Mesodermal cell (in vitro differentiated cells): ENCODE results near the gene WNT3.
"Not testable (repeated sequence)": the region's sequence is repeated elsewhere in the genome, so short reads cannot be mapped to it uniquely, and the experiment has no call there.

Experiments used
- H3K27ac ChIP-seq: 2 replicates; pipeline ENCODE4 v1.7.0; 2013; ENCODE audit warnings: mild to moderate bottlenecking, low read depth, low read length, moderate library complexity; ENCODE audit not compliant: severe bottlenecking
- H3K36me3 ChIP-seq: 2 replicates; pipeline ENCODE4 v1.7.1; 2013; ENCODE audit warnings: mild to moderate bottlenecking, low read length, moderate library complexity; ENCODE audit not compliant: control insufficient read depth, insufficient read depth
- H3K4me1 ChIP-seq: one replicate; pipeline ENCODE4 v1.7.1; 2013; ENCODE audit warnings: mild to moderate bottlenecking, low read length; ENCODE audit not compliant: insufficient read depth, control insufficient read depth, poor library complexity, severe bottlenecking
- H3K4me3 ChIP-seq: 2 replicates; pipeline ENCODE4 v1.7.0; 2013; ENCODE audit warnings: low read length, control low read depth, mild to moderate bottlenecking; ENCODE audit not compliant: insufficient read depth, poor library complexity, severe bottlenecking; ENCODE audit errors: extremely low read depth
- H3K9me3 ChIP-seq: 2 replicates; pipeline ENCODE4 v1.7.1; 2013; ENCODE audit warnings: mild to moderate bottlenecking, low read length, moderate library complexity; ENCODE audit not compliant: control insufficient read depth
- WGBS, 2 experiments: methylation state at CpG; one replicate each; pipeline ENCODE4 v1.1.5; 2013; ENCODE audit warnings: missing lambda C conversion rate in 2 of 2; ENCODE audit not compliant: insufficient coverage in 2 of 2; 5-methylcytosine and 5-hydroxymethylcytosine counted together

The WNT3 gene

GRCh38 chr17:46853896-46854444 is 35.5 kb upstream of the WNT3 start:
- Histone ChIP-seq H3K9me3 (no peaks in the 10 kb centered on the region), H3K36me3 (no peaks in the 10 kb centered on the region), H3K4me3 (no peak overlapping the region), H3K4me1 (peaks cover 10% of the 10 kb centered on the region), H3K27ac (no peak overlapping the region)
- 69 to 73% methylated on average over 3 to 4 of the region's 6 CpGs for WGBS, 2 experiments

- Histone ChIP-seq H3K9me3 (no peaks in the 10 kb centered on the region), H3K36me3 (no peaks in the 10 kb centered on the region), H3K27ac (no peak within 1 kb of the TSS), H3K4me1 (peaks cover 10% of the 10 kb centered on the region), H3K4me3 (peak within 1 kb of the TSS; percentile 55)
- WGBS, 2 experiments: 1 to 4% methylated on average over 29 to 39 of the region's 75 CpGs
These were observed 32.7 kb upstream of the WNT3 start, which contains the start of gene WNT9B for GRCh38 chr17:46851029-46851741. Gene WNT9B (plus strand): TSS chr17:46851583. CDS start chr17:46851639, 56 bp downstream.

- H3K27ac ChIP-seq: no peak overlapping the region
- H3K9me3 ChIP-seq: no peaks in the 10 kb centered on the region
- WGBS, 2 experiments: 26 to 50% methylated on average over 10 to 13 of the region's 13 CpGs
- H3K4me1 ChIP-seq: peaks cover 10% of the 10 kb centered on the region
- no peak overlapping the region for H3K4me3 ChIP-seq
- no peaks in the 10 kb centered on the region for H3K36me3 ChIP-seq
These were observed 32.2 kb upstream of the WNT3 start for GRCh38 chr17:46850688-46851028.

- H3K4me3 ChIP-seq: no peak overlapping the region
- WGBS, 2 experiments: 79 to 88% methylated on average over 2 of the region's 6 CpGs
- H3K27ac ChIP-seq: no peak overlapping the region
- no peaks in the 10 kb centered on the region for H3K9me3 ChIP-seq
- peaks cover 4% of the 10 kb centered on the region for H3K4me1 ChIP-seq
- H3K36me3 ChIP-seq: no peaks in the 10 kb centered on the region
These were observed 30.0 kb upstream of the WNT3 start for GRCh38 chr17:46848534-46848933.

- H3K36me3 ChIP-seq: no peaks in the 10 kb centered on the region
- H3K27ac ChIP-seq: no peak overlapping the region
- 84 to 90% methylated on average over 5 to 6 of the region's 8 CpGs for WGBS, 2 experiments
- no peaks in the 10 kb centered on the region for H3K4me1 ChIP-seq
- no peak overlapping the region for H3K4me3 ChIP-seq
- peaks cover 5% of the 10 kb centered on the region for H3K9me3 ChIP-seq
These were observed 29.0 kb upstream of the WNT3 start for GRCh38 chr17:46847204-46848191.

GRCh38 chr17:46842835-46843234 is 24.3 kb upstream of the WNT3 start:
- H3K4me3 ChIP-seq: no peak overlapping the region
- H3K36me3 ChIP-seq: no peaks in the 10 kb centered on the region
- H3K4me1 ChIP-seq: no peaks in the 10 kb centered on the region
- 100% methylated on average over 2 of the region's 3 CpGs; no CpG with 5 or more reads in 1 of the 2 experiments for WGBS, 2 experiments
- H3K9me3 ChIP-seq: peaks cover 5% of the 10 kb centered on the region
- H3K27ac ChIP-seq: no peak overlapping the region

DNA sequence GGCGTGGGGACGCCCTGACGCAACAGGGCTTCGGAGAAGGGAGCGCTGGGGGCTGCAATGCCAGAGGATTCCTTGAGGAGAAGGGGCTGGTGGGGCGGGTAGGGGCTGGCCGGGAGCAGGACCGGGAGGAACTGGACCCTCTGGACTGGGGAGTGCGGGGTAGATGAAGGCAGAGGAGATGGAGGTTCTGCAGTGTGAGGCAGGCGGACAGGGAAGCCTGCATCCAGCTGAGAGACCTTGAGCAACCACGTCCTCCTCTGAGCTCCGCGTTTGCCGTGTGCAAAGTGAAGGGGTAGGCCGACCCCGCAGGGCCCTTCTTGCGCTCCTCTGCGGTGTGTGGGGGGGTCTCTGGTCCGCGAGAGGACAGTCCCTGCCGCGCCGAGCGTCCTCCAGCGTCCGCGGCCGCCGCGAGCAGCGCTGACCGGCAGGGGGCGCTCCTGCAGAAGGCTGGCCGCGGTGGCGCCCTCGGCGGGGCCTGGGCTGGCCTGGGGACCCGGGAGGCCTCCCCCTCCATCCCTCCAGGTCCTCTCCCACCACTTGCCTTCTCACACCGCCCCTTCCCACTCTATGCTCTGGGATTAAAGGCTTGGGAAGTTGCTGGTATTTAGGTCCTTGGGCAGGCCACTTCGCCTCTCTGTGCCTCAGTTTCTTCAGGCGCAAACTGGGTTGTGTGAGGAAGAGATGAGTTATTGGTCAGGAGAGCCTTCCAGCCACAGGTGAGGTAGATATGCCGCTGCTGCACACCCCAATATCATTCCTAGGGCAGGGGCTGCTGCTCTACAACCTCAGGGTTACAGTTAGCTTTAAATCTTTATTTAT is 23.3 kb upstream of the WNT3 start:
- H3K27ac ChIP-seq: no peak overlapping the region
- 31 to 32% methylated on average over 22 to 24 of the region's 43 CpGs for WGBS, 2 experiments
- H3K4me3 ChIP-seq: no peak overlapping the region
- no peaks in the 10 kb centered on the region for H3K36me3 ChIP-seq
- peaks cover 5% of the 10 kb centered on the region for H3K9me3 ChIP-seq
- H3K4me1 ChIP-seq: no peaks in the 10 kb centered on the region

GRCh38 chr17:46840596-46840995 is 22.1 kb upstream of the WNT3 start:
- H3K27ac ChIP-seq, H3K4me3 ChIP-seq, H3K9me3 ChIP-seq, H3K4me1 ChIP-seq, H3K36me3 ChIP-seq: not testable (repeated sequence)
- 80% methylated on average over 1 of the region's 3 CpGs for WGBS, 2 experiments

- Histone ChIP-seq H3K4me1 (no peaks in the 10 kb centered on the region), H3K9me3 (peaks cover 5% of the 10 kb centered on the region), H3K4me3 (no peak overlapping the region), H3K36me3 (no peaks in the 10 kb centered on the region), H3K27ac (no peak overlapping the region)
- 100% methylated on average over 2 of the region's 5 CpGs for WGBS, 2 experiments
These were observed 20.7 kb upstream of the WNT3 start for GRCh38 chr17:46839211-46839610.

DNA sequence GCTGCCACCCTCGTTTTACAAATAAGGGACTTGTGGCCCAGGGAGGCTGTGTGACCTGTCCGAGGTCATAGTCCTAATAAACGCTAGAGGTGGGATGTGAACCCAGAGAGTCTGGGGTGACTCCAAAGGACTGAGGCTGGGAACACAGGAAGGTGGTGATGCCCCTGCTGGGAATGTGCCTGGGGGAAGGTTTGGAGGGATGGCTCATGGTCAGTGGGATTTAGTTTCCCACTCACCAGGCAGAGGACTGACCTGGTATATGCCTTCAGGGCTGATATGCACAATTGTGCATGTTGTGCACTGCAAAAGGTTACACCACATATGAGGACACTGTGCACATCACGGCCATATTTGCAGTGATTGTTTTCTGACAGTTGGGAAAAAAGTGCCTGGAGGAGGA is 19.0 kb upstream of the WNT3 start:
- 82 to 94% methylated on average over 4 of the region's 4 CpGs for WGBS, 2 experiments

More for the DNA sequence above, 19.0 kb upstream of the WNT3 start:
- Histone ChIP-seq H3K36me3 (no peaks in the 10 kb centered on the region), H3K4me3 (no peak overlapping the region), H3K9me3 (no peaks in the 10 kb centered on the region), H3K4me1 (peaks cover 8% of the 10 kb centered on the region), H3K27ac (no peak overlapping the region)
